HG02852 (cell line): ENCODE data around the gene SEMA4D.

ENCODE experiments used
- ATAC-seq: cut with Tn5 transposase; IDR thresholded peaks from one replicate; pipeline ENCODE4 v1.9.1; 2021; ENCODE audit warnings: mild to moderate bottlenecking, moderate library complexity; ENCODE audit not compliant: unreplicated experiment

The SEMA4D gene

GRCh38 chr9:89502038-89502601, 4.2 kb upstream of the SEMA4D start:
- ATAC-seq = no peak

GRCh38 chr9:89501311-89501898, 3.5 kb upstream of the SEMA4D start:
- ATAC-seq = no peak

GRCh38 chr9:89500008-89500407, 2.1 kb upstream of the SEMA4D start:
- ATAC-seq = no peak

GRCh38 chr9:89498852-89499480, 1.1 kb upstream of the SEMA4D start:
- ATAC-seq = peak; percentile 43

GRCh38 chr9:89497257-89497963, 503 bp downstream of the SEMA4D start:
- ATAC-seq = no peak

- no peak for ATAC-seq
Observed at GRCh38 chr9:89496645-89497256, 1.2 kb downstream of the SEMA4D start.

- ATAC-seq = no peak
Observed at GRCh38 chr9:89495824-89496560, 1.9 kb downstream of the SEMA4D start.

- no peak for ATAC-seq
Observed at GRCh38 chr9:89494199-89494598, 3.7 kb downstream of the SEMA4D start.

- ATAC-seq = no peak
Observed at GRCh38 chr9:89493671-89494070, 4.2 kb downstream of the SEMA4D start.

- ATAC-seq = no peak
Observed at GRCh38 chr9:89493181-89493580, 4.7 kb downstream of the SEMA4D start.

- no peak for ATAC-seq
Observed at GRCh38 chr9:89492586-89492985, 5.3 kb downstream of the SEMA4D start.

GRCh38 chr9:89491694-89492093, 6.2 kb downstream of the SEMA4D start:
- ATAC-seq = no peak

- no peak for ATAC-seq
Observed at GRCh38 chr9:89489548-89490530, 8.1 kb downstream of the SEMA4D start.

- ATAC-seq = no peak
Observed at GRCh38 chr9:89488936-89489335, 9.0 kb downstream of the SEMA4D start.

GRCh38 chr9:89488131-89488530, 9.8 kb downstream of the SEMA4D start:
- ATAC-seq = no peak

GRCh38 chr9:89486681-89487080, 11.2 kb downstream of the SEMA4D start:
- no peak for ATAC-seq

GRCh38 chr9:89484475-89485404, 13.2 kb downstream of the SEMA4D start:
- ATAC-seq = no peak

- peak; percentile 78 for ATAC-seq
Observed at GRCh38 chr9:89483592-89484474, 14.1 kb downstream of the SEMA4D start.
